Stimulated activated CD4-positive, alpha-beta T cell treated with anti-CD3 and anti-CD28 coated beads, Interleukin-2, amount 100 ng/mL, for 24 hours (primary cell): ENCODE measurements around the gene IRF2.
A peak's percentile ranks its signal among the peaks of the same experiment; 100 is the strongest.

Source experiments
- DNase-seq, 2 donors: peaks; one replicate each; pipeline ENCODE4 v3.0.0-alpha.2; 2020

The IRF2 gene

GRCh38 chr4:184450045-184450444 lies 24.3 kb downstream of the IRF2 start:
- DNase-seq, result no peak

GRCh38 chr4:184448821-184449220 lies 25.5 kb downstream of the IRF2 start:
- no peak for DNase-seq

GRCh38 chr4:184448141-184448540 lies 26.2 kb downstream of the IRF2 start:
- no peak for DNase-seq

- DNase-seq, result no peak
Observed at GRCh38 chr4:184447664-184448063, 26.7 kb downstream of the IRF2 start.

GRCh38 chr4:184446132-184446658 lies 28.2 kb downstream of the IRF2 start:
- DNase-seq, result no peak

- DNase-seq, result peak; percentile 32 to 41
Observed at GRCh38 chr4:184444953-184445309, 29.4 kb downstream of the IRF2 start.

- DNase-seq, result no peak
Observed at GRCh38 chr4:184444215-184444952, 30.0 kb downstream of the IRF2 start.

- DNase-seq, result no peak
Observed at GRCh38 chr4:184443318-184443717, 31.0 kb downstream of the IRF2 start.

GRCh38 chr4:184442314-184442635 lies 32.1 kb downstream of the IRF2 start:
- no peak for DNase-seq

GRCh38 chr4:184441461-184442313 lies 32.7 kb downstream of the IRF2 start:
- no peak for DNase-seq

- DNase-seq, result no peak
Observed at GRCh38 chr4:184440595-184441358, 33.6 kb downstream of the IRF2 start.

- no peak for DNase-seq
Observed at GRCh38 chr4:184439856-184440594, 34.3 kb downstream of the IRF2 start.

- no peak for DNase-seq
Observed at GRCh38 chr4:184439386-184439785, 35.0 kb downstream of the IRF2 start.

GRCh38 chr4:184438375-184438774 lies 36.0 kb downstream of the IRF2 start:
- no peak for DNase-seq

- no peak for DNase-seq
Observed at GRCh38 chr4:184437565-184438265, 36.6 kb downstream of the IRF2 start.

GRCh38 chr4:184434501-184435066 lies 39.8 kb downstream of the IRF2 start:
- DNase-seq, result no peak

GRCh38 chr4:184434021-184434420 lies 40.3 kb downstream of the IRF2 start:
- no peak for DNase-seq

GRCh38 chr4:184433258-184433892 lies 41.0 kb downstream of the IRF2 start:
- no peak for DNase-seq

- DNase-seq, result no peak
Observed at GRCh38 chr4:184432127-184432922, 42.0 kb downstream of the IRF2 start.

- no peak for DNase-seq
Observed at GRCh38 chr4:184430163-184430562, 44.2 kb downstream of the IRF2 start.
